Inflammatory macrophage treated with lipopolysaccharide for 4 hours (primary cell): ENCODE measurements around the gene DSCAML1.

Experiments
- DNase-seq: peaks from one replicate; pipeline ENCODE4 v3.0.0-alpha.2; 2020

DSCAML1 gene

GRCh38 chr11:117796872-117797529, at the start of gene DSCAML1:
Gene DSCAML1, minus strand, starts transcription at chr11:117797216. Its CDS starts 137 bp downstream, at chr11:117797079.
- no peak for DNase-seq

GRCh38 chr11:117843666-117844484, 46.9 kb upstream of the DSCAML1 start:
- peak; percentile 72 for DNase-seq

GRCh38 chr11:117842131-117842941, 45.3 kb upstream of the DSCAML1 start:
- DNase-seq = peak; percentile 97

- DNase-seq = no peak
Observed at GRCh38 chr11:117841551-117842031, 44.6 kb upstream of the DSCAML1 start.

- peak; percentile 37 for DNase-seq
Observed at GRCh38 chr11:117840881-117841550, 44.0 kb upstream of the DSCAML1 start.

GRCh38 chr11:117839936-117840813, 43.2 kb upstream of the DSCAML1 start:
- no peak for DNase-seq

GRCh38 chr11:117839380-117839881, 42.4 kb upstream of the DSCAML1 start:
- DNase-seq = no peak

- DNase-seq = no peak
Observed at GRCh38 chr11:117838901-117839300, 41.9 kb upstream of the DSCAML1 start.

GRCh38 chr11:117837791-117838190, 40.8 kb upstream of the DSCAML1 start:
- DNase-seq = no peak

GRCh38 chr11:117837070-117837776, 40.2 kb upstream of the DSCAML1 start:
- no peak for DNase-seq

GRCh38 chr11:117836077-117836960, 39.3 kb upstream of the DSCAML1 start:
- peak; percentile 44 for DNase-seq

GRCh38 chr11:117835576-117835975, 38.6 kb upstream of the DSCAML1 start:
- no peak for DNase-seq

- no peak for DNase-seq
Observed at GRCh38 chr11:117834838-117835443, 37.9 kb upstream of the DSCAML1 start.

- DNase-seq = no peak
Observed at GRCh38 chr11:117834068-117834810, 37.2 kb upstream of the DSCAML1 start.

GRCh38 chr11:117833401-117833891, 36.4 kb upstream of the DSCAML1 start:
- DNase-seq = no peak

GRCh38 chr11:117832511-117832910, 35.5 kb upstream of the DSCAML1 start:
- DNase-seq = no peak

GRCh38 chr11:117831661-117832415, 34.8 kb upstream of the DSCAML1 start:
- no peak for DNase-seq
